Measurements from ENCODE around the gene RB1. TPM values are rescaled to one million over a fixed set of nuclear protein-coding genes. Genes with fewer than 3 reads are reported as not detected.

The RB1 gene
- polyA plus RNA-seq (2013, experiment 1 of 2) = 18.6 TPM
- 18.5 TPM for polyA plus RNA-seq (2013, experiment 2 of 2)

DNA sequence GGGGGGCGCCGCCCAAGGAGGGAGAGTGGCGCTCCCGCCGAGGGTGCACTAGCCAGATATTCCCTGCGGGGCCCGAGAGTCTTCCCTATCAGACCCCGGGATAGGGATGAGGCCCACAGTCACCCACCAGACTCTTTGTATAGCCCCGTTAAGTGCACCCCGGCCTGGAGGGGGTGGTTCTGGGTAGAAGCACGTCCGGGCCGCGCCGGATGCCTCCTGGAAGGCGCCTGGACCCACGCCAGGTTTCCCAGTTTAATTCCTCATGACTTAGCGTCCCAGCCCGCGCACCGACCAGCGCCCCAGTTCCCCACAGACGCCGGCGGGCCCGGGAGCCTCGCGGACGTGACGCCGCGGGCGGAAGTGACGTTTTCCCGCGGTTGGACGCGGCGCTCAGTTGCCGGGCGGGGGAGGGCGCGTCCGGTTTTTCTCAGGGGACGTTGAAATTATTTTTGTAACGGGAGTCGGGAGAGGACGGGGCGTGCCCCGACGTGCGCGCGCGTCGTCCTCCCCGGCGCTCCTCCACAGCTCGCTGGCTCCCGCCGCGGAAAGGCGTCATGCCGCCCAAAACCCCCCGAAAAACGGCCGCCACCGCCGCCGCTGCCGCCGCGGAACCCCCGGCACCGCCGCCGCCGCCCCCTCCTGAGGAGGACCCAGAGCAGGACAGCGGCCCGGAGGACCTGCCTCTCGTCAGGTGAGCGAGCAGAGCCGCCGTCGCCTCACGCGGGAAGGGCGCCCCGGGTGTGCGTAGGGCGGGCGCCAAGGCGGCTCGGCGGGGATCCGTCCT is at the start of gene RB1:
Gene RB1, plus strand, starts transcription at position 393 of the 784 bp plus-strand sequence. Its CDS starts 162 bp downstream, at position 555.
- Histone ChIP-seq H3K27me3 (ENCODE audit: insufficient read depth, low read length, poor library complexity) (no peaks in the 10 kb centered on the region), H3K23ac (ENCODE audit: low read length) (no peak within 1 kb of the TSS), H2BK5ac (ENCODE audit: low read length) (peak within 1 kb of the TSS; percentile 74), H3K9ac (ENCODE audit: low read length) (peak within 1 kb of the TSS; percentile 94), H3K18ac (ENCODE audit: low read length) (peak within 1 kb of the TSS; percentile 92), H3K4me1 (ENCODE audit: control insufficient read depth, low read depth, low read length) (no peaks in the 10 kb centered on the region), H3K36me3 (ENCODE audit: control insufficient read depth, insufficient read depth, low read length) (no peaks in the 10 kb centered on the region), H4K5ac (ENCODE audit: low read length) (no peak within 1 kb of the TSS), H3K4ac (ENCODE audit: low read depth, low read length) (peak within 1 kb of the TSS; percentile 64), H2BK120ac (ENCODE audit: low read depth, low read length) (peak within 1 kb of the TSS; percentile 46), H3K79me1 (ENCODE audit: low read length) (peaks cover 2% of the 10 kb centered on the region), H3K56ac (ENCODE audit: low read length) (peak within 1 kb of the TSS; percentile 91), H3K4me3 (ENCODE audit: low read length) (peak within 1 kb of the TSS; percentile 82), H3K79me2 (ENCODE audit: control insufficient read depth, insufficient read depth, low read length) (peaks cover 4% of the 10 kb centered on the region), H3K4me2 (ENCODE audit: low read length) (peak within 1 kb of the TSS; percentile 98), H2AK5ac (ENCODE audit: low read length) (no peak within 1 kb of the TSS), H3K27ac (ENCODE audit: low read depth, low read length) (peak within 1 kb of the TSS; percentile 92), H2BK15ac (replicated peaks; ENCODE audit: low read depth) (no peak within 1 kb of the TSS), H4K8ac (ENCODE audit: low read depth, low read length) (peak within 1 kb of the TSS; percentile 7)
- WGBS (ENCODE audit: extremely low coverage, insufficient coverage, low lambda C conversion rate) = no CpG with 5 or more reads among the region's 96 CpGs
- DNase-seq = peak; percentile 82

DNA sequence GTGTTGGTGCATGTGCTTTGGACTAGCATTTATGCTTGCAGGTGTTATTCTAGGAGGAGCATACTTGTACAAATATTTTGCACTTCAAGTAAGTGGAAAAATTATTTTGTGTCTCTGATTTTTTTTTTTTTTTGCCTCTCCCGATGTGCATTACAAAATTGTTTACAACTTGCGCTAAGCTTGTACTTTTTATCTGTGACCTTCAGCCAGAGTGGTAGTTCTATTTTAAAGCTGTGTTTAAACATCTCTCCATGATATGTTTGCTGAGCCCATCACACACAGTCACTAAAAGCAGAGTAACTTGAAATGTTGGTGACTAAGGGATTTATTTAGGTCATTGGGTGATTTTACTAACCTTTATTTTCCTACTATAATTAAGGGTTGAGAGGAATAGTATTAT is 49.7 kb upstream of the RB1 start:
- H4K5ac ChIP-seq (ENCODE audit: low read length) = no peak overlapping the region
- no peak overlapping the region for H3K18ac ChIP-seq (ENCODE audit: low read length)
- H2BK15ac ChIP-seq (replicated peaks; ENCODE audit: low read depth) = no peak overlapping the region
- H4K8ac ChIP-seq (ENCODE audit: low read depth, low read length) = no peak overlapping the region
- H3K56ac ChIP-seq (ENCODE audit: low read length) = no peak overlapping the region
- H3K9ac ChIP-seq (ENCODE audit: low read length) = no peak overlapping the region
- H3K27me3 ChIP-seq (ENCODE audit: insufficient read depth, low read length, poor library complexity) = no peaks in the 10 kb centered on the region
- no peak overlapping the region for H3K27ac ChIP-seq (ENCODE audit: low read depth, low read length)
- no peak overlapping the region for H2BK120ac ChIP-seq (ENCODE audit: low read depth, low read length)
- H3K4me1 ChIP-seq (ENCODE audit: control insufficient read depth, low read depth, low read length) = no peaks in the 10 kb centered on the region
- no peak overlapping the region for H3K4me3 ChIP-seq (ENCODE audit: low read length)
- H2BK5ac ChIP-seq (ENCODE audit: low read length) = no peak overlapping the region
- WGBS (ENCODE audit: extremely low coverage, insufficient coverage, low lambda C conversion rate) = no CpG with 5 or more reads among the region's 2 CpGs
- peaks cover 2% of the 10 kb centered on the region for H3K79me1 ChIP-seq (ENCODE audit: low read length)
- H3K79me2 ChIP-seq (ENCODE audit: control insufficient read depth, insufficient read depth, low read length) = peaks cover 6% of the 10 kb centered on the region
- H2AK5ac ChIP-seq (ENCODE audit: low read length) = no peak overlapping the region
- H3K4me2 ChIP-seq (ENCODE audit: low read length) = no peak overlapping the region
- H3K23ac ChIP-seq (ENCODE audit: low read length) = no peak overlapping the region
- H3K36me3 ChIP-seq (ENCODE audit: control insufficient read depth, insufficient read depth, low read length) = no peaks in the 10 kb centered on the region
- H3K4ac ChIP-seq (ENCODE audit: low read depth, low read length) = no peak overlapping the region
- DNase-seq = no peak

DNA sequence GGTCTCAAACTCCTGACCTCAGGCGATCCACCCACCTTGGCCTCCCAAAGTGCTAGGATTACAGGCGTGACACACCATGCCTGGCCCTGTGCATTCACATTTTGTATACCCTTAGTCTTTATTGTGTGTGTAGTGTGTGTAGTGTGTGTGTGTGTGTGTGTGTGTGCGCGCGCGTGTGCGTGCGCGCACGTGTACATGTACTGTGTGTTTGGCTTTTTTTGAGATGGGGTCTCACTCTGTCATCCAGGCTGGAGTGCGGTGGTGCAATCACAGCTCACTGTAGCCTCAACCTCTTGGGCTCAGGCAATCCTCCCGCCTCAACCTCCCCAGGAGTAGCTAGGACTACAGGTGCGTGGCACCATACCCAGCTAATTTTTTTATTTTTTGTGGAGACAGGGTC is 48.5 kb upstream of the RB1 start:
- Histone ChIP-seq H4K8ac (ENCODE audit: low read depth, low read length) (no peak overlapping the region), H3K79me1 (ENCODE audit: low read length) (peaks cover 2% of the 10 kb centered on the region), H2BK120ac (ENCODE audit: low read depth, low read length) (no peak overlapping the region), H3K18ac (ENCODE audit: low read length) (no peak overlapping the region), H3K4me2 (ENCODE audit: low read length) (no peak overlapping the region), H3K27me3 (ENCODE audit: insufficient read depth, low read length, poor library complexity) (no peaks in the 10 kb centered on the region), H3K4ac (ENCODE audit: low read depth, low read length) (no peak overlapping the region), H3K27ac (ENCODE audit: low read depth, low read length) (no peak overlapping the region), H3K4me1 (ENCODE audit: control insufficient read depth, low read depth, low read length) (no peaks in the 10 kb centered on the region), H3K4me3 (ENCODE audit: low read length) (no peak overlapping the region), H3K36me3 (ENCODE audit: control insufficient read depth, insufficient read depth, low read length) (no peaks in the 10 kb centered on the region), H3K79me2 (ENCODE audit: control insufficient read depth, insufficient read depth, low read length) (peaks cover 4% of the 10 kb centered on the region), H4K5ac (ENCODE audit: low read length) (no peak overlapping the region), H2BK15ac (replicated peaks; ENCODE audit: low read depth) (no peak overlapping the region), H3K23ac (ENCODE audit: low read length) (no peak overlapping the region), H2BK5ac (ENCODE audit: low read length) (no peak overlapping the region), H3K56ac (ENCODE audit: low read length) (no peak overlapping the region), H2AK5ac (ENCODE audit: low read length) (no peak overlapping the region), H3K9ac (ENCODE audit: low read length) (no peak overlapping the region)
- no CpG with 5 or more reads among the region's 13 CpGs for WGBS (ENCODE audit: extremely low coverage, insufficient coverage, low lambda C conversion rate)
- no peak for DNase-seq

DNA sequence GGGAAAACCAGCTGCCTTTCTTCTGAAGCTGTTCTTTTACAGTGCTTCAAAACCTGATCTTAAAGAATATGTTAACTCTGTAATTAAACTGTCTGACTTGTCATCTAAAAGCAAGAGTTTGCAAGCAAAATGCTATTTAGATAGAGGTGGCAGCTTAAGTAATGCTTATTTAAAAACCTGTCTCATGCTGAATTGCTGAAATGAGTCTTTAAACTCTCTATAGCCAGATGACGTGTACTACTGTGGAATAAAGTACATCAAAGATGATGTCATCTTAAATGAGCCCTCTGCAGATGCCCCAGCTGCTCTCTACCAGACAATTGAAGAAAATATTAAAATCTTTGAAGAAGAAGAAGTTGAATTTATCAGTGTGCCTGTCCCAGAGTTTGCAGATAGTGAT is 47.6 kb upstream of the RB1 start:
- Histone ChIP-seq H4K5ac (ENCODE audit: low read length) (no peak overlapping the region), H3K36me3 (ENCODE audit: control insufficient read depth, insufficient read depth, low read length) (no peaks in the 10 kb centered on the region), H3K23ac (ENCODE audit: low read length) (no peak overlapping the region)

DNA sequence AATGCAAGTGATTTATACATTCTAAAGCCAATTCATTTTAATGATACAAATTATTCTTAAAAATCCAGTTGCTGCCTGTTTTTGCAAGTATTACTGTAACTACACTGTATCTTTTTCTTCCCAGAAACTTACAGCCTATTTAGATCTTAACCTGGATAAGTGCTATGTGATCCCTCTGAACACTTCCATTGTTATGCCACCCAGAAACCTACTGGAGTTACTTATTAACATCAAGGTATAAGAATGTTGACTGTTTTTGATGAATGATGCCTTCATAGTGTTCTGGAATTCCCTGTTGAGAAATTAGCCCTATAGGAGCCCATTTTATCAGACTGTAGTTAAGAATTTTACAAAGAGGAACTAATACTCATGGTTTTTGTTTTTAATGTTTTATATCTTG is 45.5 kb upstream of the RB1 start:
- Histone ChIP-seq H3K56ac (ENCODE audit: low read length) (no peak overlapping the region), H3K27me3 (ENCODE audit: insufficient read depth, low read length, poor library complexity) (no peaks in the 10 kb centered on the region), H4K8ac (ENCODE audit: low read depth, low read length) (no peak overlapping the region), H3K36me3 (ENCODE audit: control insufficient read depth, insufficient read depth, low read length) (no peaks in the 10 kb centered on the region), H2BK15ac (replicated peaks; ENCODE audit: low read depth) (no peak overlapping the region), H3K4me3 (ENCODE audit: low read length) (no peak overlapping the region), H3K79me1 (ENCODE audit: low read length) (no peaks in the 10 kb centered on the region), H3K79me2 (ENCODE audit: control insufficient read depth, insufficient read depth, low read length) (no peaks in the 10 kb centered on the region), H3K4me2 (ENCODE audit: low read length) (no peak overlapping the region), H4K5ac (ENCODE audit: low read length) (no peak overlapping the region), H2AK5ac (ENCODE audit: low read length) (no peak overlapping the region), H3K4me1 (ENCODE audit: control insufficient read depth, low read depth, low read length) (no peaks in the 10 kb centered on the region), H3K27ac (ENCODE audit: low read depth, low read length) (no peak overlapping the region), H3K4ac (ENCODE audit: low read depth, low read length) (no peak overlapping the region), H3K23ac (ENCODE audit: low read length) (no peak overlapping the region), H3K9ac (ENCODE audit: low read length) (no peak overlapping the region), H2BK5ac (ENCODE audit: low read length) (no peak overlapping the region), H2BK120ac (ENCODE audit: low read depth, low read length) (no peak overlapping the region), H3K18ac (ENCODE audit: low read length) (no peak overlapping the region)
- no peak for DNase-seq

More for the DNA sequence above, 47.6 kb upstream of the RB1 start:
- Histone ChIP-seq H2AK5ac (ENCODE audit: low read length) (no peak overlapping the region), H3K4me3 (ENCODE audit: low read length) (no peak overlapping the region), H4K8ac (ENCODE audit: low read depth, low read length) (no peak overlapping the region), H3K56ac (ENCODE audit: low read length) (no peak overlapping the region), H3K9ac (ENCODE audit: low read length) (no peak overlapping the region), H3K79me2 (ENCODE audit: control insufficient read depth, insufficient read depth, low read length) (peaks cover 4% of the 10 kb centered on the region), H3K4me1 (ENCODE audit: control insufficient read depth, low read depth, low read length) (no peaks in the 10 kb centered on the region), H3K18ac (ENCODE audit: low read length) (no peak overlapping the region), H2BK15ac (replicated peaks; ENCODE audit: low read depth) (no peak overlapping the region), H3K4me2 (ENCODE audit: low read length) (no peak overlapping the region), H2BK120ac (ENCODE audit: low read depth, low read length) (no peak overlapping the region), H3K79me1 (ENCODE audit: low read length) (peaks cover 2% of the 10 kb centered on the region), H2BK5ac (ENCODE audit: low read length) (no peak overlapping the region), H3K4ac (ENCODE audit: low read depth, low read length) (no peak overlapping the region), H3K27me3 (ENCODE audit: insufficient read depth, low read length, poor library complexity) (no peaks in the 10 kb centered on the region), H3K27ac (ENCODE audit: low read depth, low read length) (no peak overlapping the region)
- no peak for DNase-seq
- no CpG with 5 or more reads among the region's 1 CpG for WGBS (ENCODE audit: extremely low coverage, insufficient coverage, low lambda C conversion rate)

DNA sequence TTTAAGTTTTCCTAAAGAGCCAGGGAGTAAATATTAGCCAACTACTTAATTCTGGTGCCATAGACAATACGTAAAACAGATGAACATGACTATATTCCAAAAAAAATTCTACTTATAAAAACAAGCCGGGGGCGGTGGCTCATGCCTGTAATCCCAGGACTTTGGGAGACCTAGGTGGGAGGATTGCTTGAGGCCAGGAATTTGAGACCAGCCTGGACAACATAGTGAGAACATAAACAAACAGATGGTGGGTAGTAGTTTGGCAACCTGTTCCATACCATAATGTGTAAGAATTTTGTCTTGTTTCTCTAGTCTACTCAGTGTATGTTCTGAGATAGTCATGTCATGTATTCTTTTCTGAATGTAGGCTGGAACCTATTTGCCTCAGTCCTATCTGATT is 45.1 kb upstream of the RB1 start:
- no peaks in the 10 kb centered on the region for H3K79me2 ChIP-seq (ENCODE audit: control insufficient read depth, insufficient read depth, low read length)
- no peak overlapping the region for H3K23ac ChIP-seq (ENCODE audit: low read length)
- H2BK120ac ChIP-seq (ENCODE audit: low read depth, low read length) = no peak overlapping the region
- no peak overlapping the region for H3K4ac ChIP-seq (ENCODE audit: low read depth, low read length)
- H2BK15ac ChIP-seq (replicated peaks; ENCODE audit: low read depth) = no peak overlapping the region
- H3K9ac ChIP-seq (ENCODE audit: low read length) = no peak overlapping the region
- WGBS (ENCODE audit: extremely low coverage, insufficient coverage, low lambda C conversion rate) = no CpG with 5 or more reads among the region's 3 CpGs
- H3K79me1 ChIP-seq (ENCODE audit: low read length) = no peaks in the 10 kb centered on the region
- H4K5ac ChIP-seq (ENCODE audit: low read length) = no peak overlapping the region
- no peak overlapping the region for H3K27ac ChIP-seq (ENCODE audit: low read depth, low read length)
- no peak overlapping the region for H3K4me2 ChIP-seq (ENCODE audit: low read length)
- H3K27me3 ChIP-seq (ENCODE audit: insufficient read depth, low read length, poor library complexity) = no peaks in the 10 kb centered on the region
- no peak overlapping the region for H3K56ac ChIP-seq (ENCODE audit: low read length)
- peaks cover 2% of the 10 kb centered on the region for H3K36me3 ChIP-seq (ENCODE audit: control insufficient read depth, insufficient read depth, low read length)
- no peaks in the 10 kb centered on the region for H3K4me1 ChIP-seq (ENCODE audit: control insufficient read depth, low read depth, low read length)
- no peak overlapping the region for H3K4me3 ChIP-seq (ENCODE audit: low read length)
- no peak overlapping the region for H2BK5ac ChIP-seq (ENCODE audit: low read length)
- H2AK5ac ChIP-seq (ENCODE audit: low read length) = no peak overlapping the region
- no peak overlapping the region for H4K8ac ChIP-seq (ENCODE audit: low read depth, low read length)
- no peak for DNase-seq
- H3K18ac ChIP-seq (ENCODE audit: low read length) = no peak overlapping the region

All from mesendoderm (in vitro differentiated cells).